Mucosa of gallbladder (tissue), 1 donor: ENCODE data around the gene IL1RAPL1. TPM values are rescaled to one million over a fixed set of nuclear protein-coding genes. Genes with fewer than 3 reads are reported as not detected.
"Not testable (repeated sequence)": the region's sequence is repeated elsewhere in the genome, so short reads cannot be mapped to it uniquely, and the experiment has no call there.

Experiments used
- DNase-seq: peaks from one replicate; pipeline ENCODE4 v3.0.0-alpha.2; 2020; ENCODE audit warnings: low spot score
- total RNA-seq: library from RNA; stranded (reverse); gene quantifications from one replicate; pipeline ENCODE4 v1.2.1, GENCODE V29; 2021
- donor health status: DM: no; HTN: no; CAD: no.

Gene IL1RAPL1
- total RNA-seq, 1 donor from 2014 or later = 0.29 TPM

- no peak for DNase-seq
Measured at GRCh38 chrX:28787206-28787605, 200.0 kb downstream of the IL1RAPL1 start.

GRCh38 chrX:28800671-28801070, 213.4 kb downstream of the IL1RAPL1 start:
- not testable (repeated sequence) for DNase-seq

DNA sequence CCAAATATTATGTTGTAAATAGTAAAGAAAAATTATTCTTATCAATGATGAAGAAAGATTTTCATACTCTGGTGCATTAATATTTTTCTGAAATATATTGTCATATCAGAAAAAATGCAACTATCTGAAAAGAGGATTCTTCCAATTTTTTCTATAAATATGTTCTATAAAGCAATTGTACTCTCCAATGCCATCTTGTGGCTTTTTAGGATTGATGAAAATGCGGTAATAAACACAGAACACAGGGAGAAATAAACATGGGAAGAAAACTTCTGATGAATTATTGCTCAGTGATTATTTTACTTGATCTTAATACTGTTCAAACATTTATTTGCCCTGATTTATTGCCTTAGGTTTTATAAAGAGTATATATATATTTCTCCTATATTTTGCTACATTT, 215.4 kb downstream of the IL1RAPL1 start:
- no peak for DNase-seq

DNA sequence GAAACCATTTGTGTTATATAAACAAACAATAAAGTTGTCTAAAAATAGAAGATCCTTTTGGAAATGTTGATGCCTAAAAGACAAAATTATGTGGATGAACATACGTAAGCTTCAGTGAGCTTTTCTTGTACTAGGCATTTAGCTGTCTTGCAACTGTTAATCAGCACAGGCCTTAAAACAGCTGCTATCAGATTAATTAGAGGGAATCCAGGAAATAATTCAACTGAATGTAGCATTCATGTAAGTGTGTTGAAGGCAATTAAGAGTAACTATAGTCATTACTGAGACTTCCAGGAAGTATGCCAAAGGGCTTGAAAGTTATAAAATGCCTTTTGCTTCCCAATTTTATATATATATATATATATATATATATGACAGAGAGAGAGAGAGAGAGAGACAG, 248.7 kb downstream of the IL1RAPL1 start:
- no peak for DNase-seq

DNA sequence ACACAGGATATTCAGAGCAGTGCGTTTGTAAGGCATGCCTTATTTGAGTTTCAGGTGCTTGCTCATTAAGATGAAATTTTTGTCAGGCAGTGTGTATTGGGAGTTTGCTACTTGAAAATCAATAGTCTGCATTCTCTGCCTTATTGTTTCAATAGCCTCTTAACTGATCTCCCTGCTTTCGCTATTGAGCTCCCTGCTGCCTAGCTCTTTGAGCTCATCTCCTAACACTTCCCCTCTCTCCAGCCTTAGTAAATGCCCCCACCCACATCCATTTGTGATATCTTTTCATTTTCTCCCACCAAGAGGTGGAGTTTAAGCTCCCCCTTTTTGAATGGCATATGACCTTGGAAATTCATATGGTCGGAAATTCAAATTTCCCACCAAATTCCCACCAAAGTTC, 256.6 kb downstream of the IL1RAPL1 start:
- DNase-seq = no peak

- no peak for DNase-seq
Measured at GRCh38 chrX:28847423-28847822, 260.2 kb downstream of the IL1RAPL1 start.

GRCh38 chrX:28848707-28849106, 261.5 kb downstream of the IL1RAPL1 start:
- DNase-seq = no peak

DNA sequence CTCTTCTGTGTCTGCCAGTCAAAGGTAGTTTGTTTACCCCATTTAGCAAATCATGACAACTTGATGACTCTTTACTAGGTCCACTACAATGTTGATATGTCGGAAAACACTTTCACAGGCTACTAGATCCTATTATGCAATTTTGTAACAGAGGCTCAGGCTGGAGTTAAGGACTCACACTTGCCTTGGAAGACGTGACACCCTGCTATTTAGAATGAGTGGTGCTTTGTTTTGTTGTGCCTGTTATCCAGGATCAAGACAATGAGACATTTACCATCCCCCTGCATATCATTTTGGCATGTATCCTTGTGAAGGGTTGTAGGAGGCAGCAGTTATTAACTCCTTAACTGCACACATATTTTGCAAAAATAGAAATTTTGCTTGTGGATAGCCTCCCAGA, 263.7 kb downstream of the IL1RAPL1 start:
- no peak for DNase-seq

DNA sequence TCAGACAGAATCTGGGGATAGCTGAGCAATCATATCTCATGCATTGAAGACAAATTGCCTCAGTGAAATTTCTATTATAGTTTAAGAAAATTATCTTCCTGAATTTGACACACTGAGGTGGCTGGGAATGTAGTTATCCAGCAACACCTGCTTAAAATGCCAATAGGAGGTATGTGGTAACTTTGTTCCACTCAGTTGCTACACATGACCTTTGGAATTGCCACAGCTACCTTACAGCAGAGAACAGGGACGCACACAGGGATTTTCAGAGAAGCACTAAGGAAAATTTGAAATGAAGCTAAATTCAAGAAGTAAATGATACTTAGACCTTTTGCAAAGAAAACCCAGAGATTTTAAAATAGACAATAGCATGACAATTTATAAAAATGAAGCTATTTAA, 264.6 kb downstream of the IL1RAPL1 start:
- no peak for DNase-seq

GRCh38 chrX:28854637-28855036, 267.4 kb downstream of the IL1RAPL1 start:
- no peak for DNase-seq

DNA sequence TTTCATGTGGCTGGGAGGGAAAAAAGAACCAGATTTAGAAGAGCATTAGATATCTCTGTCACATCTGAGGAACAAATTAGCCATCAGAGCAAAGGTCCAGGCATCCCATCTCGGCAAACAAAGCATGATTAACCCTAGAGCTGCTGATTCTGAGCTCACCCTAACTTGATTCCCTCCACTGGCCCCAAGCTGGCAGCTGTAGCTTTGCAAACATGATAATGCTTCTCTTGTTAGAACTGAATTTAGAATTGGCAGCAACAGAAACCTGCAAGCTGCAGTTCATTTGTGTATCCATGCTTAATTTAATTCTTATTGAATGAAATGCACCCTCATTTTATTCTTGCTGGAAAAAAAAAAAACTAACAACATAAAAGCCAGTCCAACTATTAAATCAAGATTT, 289.2 kb downstream of the IL1RAPL1 start:
- no peak for DNase-seq

DNA sequence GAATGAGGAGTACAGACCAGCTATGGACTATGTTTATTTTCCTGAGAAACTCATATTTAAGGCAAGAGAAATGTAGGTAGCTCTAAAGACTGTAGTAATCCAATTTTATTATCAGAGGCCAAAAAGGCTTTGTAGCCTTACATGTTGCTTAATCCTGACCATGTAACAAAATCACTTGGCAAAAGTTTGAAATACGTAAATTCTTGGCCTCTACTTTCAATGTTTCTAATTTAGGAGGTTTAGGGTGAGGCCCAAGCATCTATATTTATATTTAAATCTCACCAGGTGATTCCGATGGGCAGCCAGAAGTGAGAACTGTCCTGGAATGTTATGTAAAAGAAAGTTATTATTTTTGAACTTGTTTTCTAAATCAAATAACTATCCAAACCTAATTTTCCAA, 289.7 kb downstream of the IL1RAPL1 start:
- no peak for DNase-seq

GRCh38 chrX:28880136-28880535, 292.9 kb downstream of the IL1RAPL1 start:
- no peak for DNase-seq

DNA sequence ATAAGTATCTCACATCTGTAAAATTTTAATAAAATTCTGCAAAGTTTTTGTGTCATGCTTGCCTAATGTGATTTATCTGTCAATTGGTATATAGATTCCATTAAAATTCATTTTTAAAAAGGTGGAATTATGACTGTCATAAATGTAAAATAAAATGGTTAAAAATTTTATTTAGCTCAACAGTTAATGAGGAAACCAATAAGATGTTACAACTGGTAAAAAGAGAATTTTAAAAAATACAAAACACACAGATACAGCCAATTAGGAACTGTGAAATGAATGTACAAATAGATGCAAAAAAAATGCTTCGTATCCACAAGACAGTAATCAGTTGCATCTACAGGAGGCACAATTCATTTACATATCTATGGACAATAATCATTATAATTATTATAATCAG, 297.6 kb downstream of the IL1RAPL1 start:
- DNase-seq = no peak

DNA sequence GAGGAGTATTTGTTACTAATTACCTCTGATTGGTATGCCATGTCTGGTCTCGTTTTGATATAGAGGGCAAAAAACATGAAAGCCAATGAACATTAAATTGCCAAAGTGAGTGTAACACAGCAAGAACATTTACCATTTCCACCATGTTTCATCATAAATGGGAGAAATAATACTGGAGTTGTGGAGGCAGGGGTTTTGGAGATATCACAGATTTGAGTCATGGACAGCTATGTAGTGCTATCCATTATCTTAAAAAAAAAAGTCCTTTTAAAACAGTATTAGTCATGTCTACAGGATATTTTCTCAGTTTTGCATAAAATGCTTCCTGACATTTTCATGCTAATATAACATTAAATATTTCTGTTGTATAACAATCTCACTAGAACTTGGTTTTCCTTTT, 301.2 kb downstream of the IL1RAPL1 start:
- DNase-seq = no peak

- DNase-seq = no peak
Measured at GRCh38 chrX:28889591-28890090, 302.4 kb downstream of the IL1RAPL1 start.

DNA sequence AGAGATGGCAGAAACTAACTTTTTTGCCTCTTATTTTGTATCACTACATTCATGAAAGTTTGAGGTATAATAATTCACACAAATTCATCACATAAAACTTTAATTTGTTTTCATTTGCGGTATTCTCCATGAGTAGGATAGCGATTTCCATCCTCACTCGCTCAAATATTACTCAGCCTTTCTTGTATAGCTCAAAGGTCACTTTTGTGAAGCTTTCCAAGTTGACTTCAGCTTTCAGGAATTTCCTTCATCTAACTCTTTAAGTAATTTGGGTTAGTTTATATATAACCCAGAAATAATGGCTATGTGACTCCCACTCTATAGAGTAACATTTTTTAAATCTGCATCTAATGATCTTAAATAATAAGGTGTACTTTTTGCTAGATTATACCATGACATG, 314.4 kb downstream of the IL1RAPL1 start:
- DNase-seq = no peak

DNA sequence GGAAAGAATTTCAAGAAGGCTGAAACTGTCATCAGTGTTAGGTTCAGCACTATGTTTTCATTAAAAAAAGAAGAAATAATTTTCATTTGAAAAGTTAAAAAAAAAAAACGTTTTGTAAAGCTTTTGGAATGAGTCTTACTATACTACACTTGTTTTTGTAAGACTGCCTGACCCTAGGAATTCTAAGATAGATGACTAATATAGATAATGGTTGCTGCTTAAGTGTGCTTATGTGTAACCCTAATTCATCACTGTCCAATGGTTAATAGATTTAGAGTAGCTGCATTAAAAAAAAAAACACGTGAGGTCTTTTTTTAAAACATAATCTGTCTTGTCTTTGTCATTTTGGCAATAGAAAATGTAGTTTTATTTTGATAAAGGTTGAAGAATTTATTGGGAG, 323.2 kb downstream of the IL1RAPL1 start:
- DNase-seq = no peak

DNA sequence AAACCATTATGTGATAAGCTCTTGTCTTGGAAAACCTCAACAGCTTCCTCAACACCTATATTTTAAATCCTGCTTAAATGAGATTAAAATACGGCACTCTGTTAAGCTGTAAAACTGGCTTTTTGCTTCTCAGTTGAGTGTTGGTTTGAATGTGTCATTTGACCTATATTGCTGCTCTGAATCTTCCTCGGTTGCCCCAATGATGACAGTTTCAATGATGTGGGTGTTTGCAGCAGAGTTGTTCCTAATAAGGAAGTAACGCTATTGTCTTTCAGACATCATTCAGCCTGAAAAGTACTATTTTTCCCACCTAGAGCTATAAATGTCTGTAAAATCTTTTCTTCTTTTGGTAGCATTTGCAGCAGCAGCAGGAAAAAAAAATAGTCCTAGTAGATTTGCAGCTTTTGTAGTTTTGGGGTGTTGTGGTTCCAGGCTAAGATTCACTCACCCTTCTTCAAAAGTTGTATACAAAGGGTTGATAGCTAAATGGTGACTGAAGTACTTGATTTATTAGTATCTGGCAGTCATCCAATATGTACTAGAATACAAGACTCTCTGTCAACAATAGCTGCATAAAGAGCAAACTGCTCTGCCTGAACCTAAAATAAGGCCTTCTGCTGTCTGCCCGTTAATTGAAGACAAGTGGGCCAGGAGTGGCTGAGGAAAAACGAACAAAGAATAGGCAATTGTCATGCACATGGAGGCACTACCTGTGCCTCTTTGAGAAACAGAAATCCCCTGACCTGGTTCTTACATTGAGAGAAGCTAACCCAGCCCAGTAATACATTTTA, 333.1 kb downstream of the IL1RAPL1 start:
- no peak for DNase-seq

DNA sequence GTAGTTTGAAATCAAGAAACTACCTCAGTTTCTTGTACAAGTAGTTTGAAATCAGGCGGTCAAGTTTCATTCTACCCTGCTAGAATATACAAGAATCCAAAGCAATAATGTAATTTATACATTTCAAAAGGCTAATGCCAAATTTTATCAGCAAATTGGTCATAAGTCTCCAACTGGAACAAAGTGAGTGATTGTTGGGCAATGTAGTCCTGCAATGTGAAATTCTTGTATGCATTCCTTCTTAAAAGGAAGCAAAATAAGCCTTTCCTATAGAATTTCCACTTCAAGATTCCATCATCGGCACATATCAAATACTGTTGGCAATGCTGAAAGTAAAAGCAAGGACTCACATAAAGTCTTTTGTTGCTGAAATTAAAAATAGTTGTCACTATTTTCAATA, 334.9 kb downstream of the IL1RAPL1 start:
- DNase-seq = no peak

DNA sequence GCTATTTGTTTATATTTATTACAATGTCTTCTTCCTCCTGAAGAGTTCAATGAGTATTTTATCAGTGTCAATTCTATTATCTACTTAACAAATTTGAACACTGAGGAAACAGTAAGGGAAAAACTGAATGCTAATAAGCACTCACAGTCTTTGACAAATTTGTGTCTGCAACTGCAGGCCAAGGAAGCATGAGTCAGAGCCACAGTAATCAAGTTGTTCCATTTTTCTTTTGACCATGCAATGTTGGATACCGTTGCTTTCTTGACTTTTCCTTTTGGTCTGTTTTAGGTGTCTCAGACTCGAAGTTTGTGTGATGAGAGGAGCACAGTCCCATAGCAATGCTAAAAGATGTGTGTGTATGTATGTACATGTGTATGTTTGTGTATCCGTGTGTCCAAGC, 359.6 kb downstream of the IL1RAPL1 start:
- no peak for DNase-seq

GRCh38 chrX:28960063-28960462, 372.8 kb downstream of the IL1RAPL1 start:
- DNase-seq = no peak

- no peak for DNase-seq
Measured at GRCh38 chrX:28966331-28966730, 379.1 kb downstream of the IL1RAPL1 start.

DNA sequence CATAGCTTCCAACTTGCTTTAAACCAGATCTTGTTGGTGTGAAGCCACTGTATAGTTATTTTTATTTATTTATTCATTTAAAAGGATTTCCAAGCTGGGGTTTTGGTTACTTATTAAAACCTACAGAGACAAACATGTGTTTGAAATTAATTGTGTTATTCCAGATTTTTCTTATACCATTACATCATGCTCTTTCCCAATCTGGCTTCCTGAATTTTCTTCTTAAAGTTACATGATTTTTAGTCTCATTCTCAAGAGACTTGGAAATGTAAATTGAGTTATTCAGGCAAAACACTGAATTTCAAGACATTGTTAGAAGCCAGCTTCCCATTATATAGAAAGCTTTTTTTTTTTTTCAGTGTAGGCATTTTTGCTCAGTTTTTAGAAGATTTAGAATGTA, 381.9 kb downstream of the IL1RAPL1 start:
- no peak for DNase-seq
